Stimulated activated CD8-positive, alpha-beta memory T cell treated with anti-CD3 and anti-CD28 coated beads, Interleukin-15, amount 100 ng/mL, for 4 hours (primary cell): ENCODE results near the gene TMEM267.
"Not testable (repeated sequence)": the region's sequence is repeated elsewhere in the genome, so short reads cannot be mapped to it uniquely, and the experiment has no call there.

Experiments used
- DNase-seq, 2 donors: peaks; one replicate each; pipeline ENCODE4 v3.0.0-alpha.2; 2020; ENCODE audit warnings: low read depth in 2 of 2

The TMEM267 gene

DNA sequence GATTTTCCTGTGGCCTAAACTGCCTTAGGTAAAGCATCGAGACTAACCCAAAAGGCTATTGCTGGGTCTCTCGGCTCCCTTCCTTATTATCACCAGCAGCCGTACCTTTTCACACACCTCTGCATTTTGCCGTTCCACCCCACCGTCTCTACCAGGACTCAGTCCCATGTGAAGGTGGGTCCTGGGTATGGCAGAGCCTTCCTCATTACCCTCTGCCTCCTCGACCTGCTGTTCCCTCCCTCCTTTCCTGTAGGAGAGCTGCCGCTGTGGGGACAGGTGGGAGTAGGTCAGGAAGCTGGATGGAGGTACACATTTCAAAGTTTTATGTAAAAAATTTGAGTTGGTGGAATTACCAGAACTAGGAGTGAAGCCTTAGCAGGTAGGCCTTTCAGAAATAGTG, 73.3 kb downstream of the TMEM267 start:
- DNase-seq: no peak

DNA sequence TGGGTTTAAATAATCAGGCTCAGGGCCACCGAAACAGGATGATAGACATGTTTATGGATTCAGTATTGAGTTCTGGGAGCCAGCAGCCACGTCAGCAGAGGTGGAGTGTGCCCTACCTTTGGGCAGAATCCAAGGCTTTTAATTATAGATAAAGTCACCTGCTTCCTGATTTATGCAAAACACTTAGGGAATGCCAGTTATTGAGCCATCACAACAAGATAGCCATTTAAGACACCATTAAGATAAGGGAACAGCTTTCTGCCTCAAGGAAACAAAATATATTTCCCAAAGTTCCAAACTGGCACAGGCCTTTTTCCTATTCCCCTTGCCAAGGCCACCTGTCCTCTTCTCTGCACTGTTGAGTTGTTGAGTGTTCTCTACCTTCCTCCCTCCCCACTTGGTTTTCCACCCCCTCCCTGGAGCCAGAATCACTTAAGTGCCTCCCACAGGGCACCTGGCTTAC, 73.8 kb downstream of the TMEM267 start:
- DNase-seq: no peak

- DNase-seq: not testable (repeated sequence)
Observed at GRCh38 chr5:43402524-43403066, 81.1 kb downstream of the TMEM267 start.

GRCh38 chr5:43401827-43402226, 81.8 kb downstream of the TMEM267 start:
- no peak for DNase-seq

DNA sequence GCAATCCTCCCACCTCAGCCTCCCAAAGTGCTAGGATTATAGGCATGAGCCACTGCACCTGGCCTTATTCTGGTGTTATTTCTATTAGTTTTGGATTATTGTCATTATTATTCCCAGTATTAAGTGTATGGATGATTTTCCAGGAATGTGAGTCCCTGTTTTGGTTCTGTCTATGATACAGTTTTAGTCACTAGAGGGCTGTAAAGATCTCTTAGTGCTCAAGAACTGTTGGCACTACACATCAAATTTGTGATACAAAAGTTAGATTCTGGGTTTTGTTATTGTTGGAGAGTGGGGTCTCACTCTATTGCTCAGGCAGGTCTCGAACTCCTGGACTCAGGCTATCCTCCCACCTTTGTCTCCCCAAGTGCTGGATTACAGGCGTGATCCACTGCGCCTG, 83.6 kb downstream of the TMEM267 start:
- DNase-seq: no peak

- peak; percentile 21 to 24 for DNase-seq
Observed at GRCh38 chr5:43396762-43397304, 86.8 kb downstream of the TMEM267 start.
